Stimulated activated CD4-positive, alpha-beta T cell treated with anti-CD3 and anti-CD28 coated beads, Interleukin-15, amount 100 ng/mL, for 24 hours (primary cell): ENCODE measurements around the gene INO80.
A peak's percentile ranks its signal among the peaks of the same experiment; 100 is the strongest.
"Not testable (repeated sequence)": the region's sequence is repeated elsewhere in the genome, so short reads cannot be mapped to it uniquely, and the experiment has no call there.

Experiments used
- DNase-seq: peaks from one replicate; pipeline ENCODE4 v3.0.0-alpha.2; 2020

INO80 gene

GRCh38 chr15:40959331-40960141 lies 156.5 kb downstream of the INO80 start:
- DNase-seq, result no peak

GRCh38 chr15:40958723-40959122 lies 157.4 kb downstream of the INO80 start:
- DNase-seq, result no peak

GRCh38 chr15:40958146-40958545 lies 157.9 kb downstream of the INO80 start:
- DNase-seq, result no peak

- no peak for DNase-seq
Observed at GRCh38 chr15:40957581-40958051, 158.5 kb downstream of the INO80 start.

- DNase-seq, result no peak
Observed at GRCh38 chr15:40957041-40957555, 159.0 kb downstream of the INO80 start.

GRCh38 chr15:40956541-40956982 lies 159.5 kb downstream of the INO80 start:
- DNase-seq, result no peak

GRCh38 chr15:40955930-40956540 lies 160.0 kb downstream of the INO80 start:
- no peak for DNase-seq

- DNase-seq, result no peak
Observed at GRCh38 chr15:40955141-40955903, 160.8 kb downstream of the INO80 start.

- not testable (repeated sequence) for DNase-seq
Observed at GRCh38 chr15:40954158-40954848, 161.8 kb downstream of the INO80 start.

- no peak for DNase-seq
Observed at GRCh38 chr15:40953713-40954074, 162.4 kb downstream of the INO80 start.

GRCh38 chr15:40952901-40953712 lies 163.0 kb downstream of the INO80 start, which contains the start of gene CHAC1:
CHAC1 (plus strand) TSS chr15:40953471; CDS start chr15:40953584, 113 bp downstream.
- DNase-seq, result peak; percentile 98

- DNase-seq, result no peak
Observed at GRCh38 chr15:40952301-40952900, 163.7 kb downstream of the INO80 start.

GRCh38 chr15:40951764-40952163 lies 164.3 kb downstream of the INO80 start:
- DNase-seq, result no peak

GRCh38 chr15:40949756-40950207 lies 166.3 kb downstream of the INO80 start:
- DNase-seq, result no peak

GRCh38 chr15:40948706-40949473 lies 167.2 kb downstream of the INO80 start:
- no peak for DNase-seq

GRCh38 chr15:40944510-40945296 lies 171.4 kb downstream of the INO80 start:
- DNase-seq, result no peak

GRCh38 chr15:40943764-40944365 lies 172.2 kb downstream of the INO80 start:
- DNase-seq, result no peak

- no peak for DNase-seq
Observed at GRCh38 chr15:40942878-40943277, 173.2 kb downstream of the INO80 start.

- DNase-seq, result no peak
Observed at GRCh38 chr15:40942337-40942854, 173.7 kb downstream of the INO80 start.
